Activated T-helper 2 cell treated with anti-CD3 and anti-CD28 coated beads, Interferon-gamma antibody, Interleukin-2, Interleukin-4, amounts not matched to agents 10 μg/mL and 5 μg/mL and 100 μg/mL, durations not matched to agents 14 hours and 24 hours and 36 hours (primary cell): Measurements from ENCODE around the gene SLC22A15. TPM values are rescaled to one million over a fixed set of nuclear protein-coding genes. Genes with fewer than 3 reads are reported as not detected.

Source experiments
- DNase-seq: peaks from one replicate; pipeline ENCODE4 v3.0.0; 2021; ENCODE audit warnings: low spot score
- H3K27ac Mint-ChIP-seq: one replicate; pipeline ENCODE4 v1.8.0; 2021; ENCODE audit warnings: mixed read lengths
- H3K27me3 Mint-ChIP-seq: one replicate; pipeline ENCODE4 v1.8.0; 2021; ENCODE audit warnings: low read depth, mixed read lengths
- H3K36me3 Mint-ChIP-seq: one replicate; pipeline ENCODE4 v1.8.0; 2021; ENCODE audit warnings: low read depth, mixed read lengths
- H3K4me1 Mint-ChIP-seq: one replicate; pipeline ENCODE4 v1.8.0; 2021; ENCODE audit warnings: low read depth, mixed read lengths
- H3K4me3 Mint-ChIP-seq: one replicate; pipeline ENCODE4 v1.8.0; 2021; ENCODE audit warnings: low read depth, mild to moderate bottlenecking, moderate library complexity, mixed read lengths
- H3K9me3 Mint-ChIP-seq: one replicate; pipeline ENCODE4 v1.8.0; 2021; ENCODE audit warnings: mixed read lengths
- intact Hi-C: fragments of 100-400 bp; cut with micrococcal nuclease; formaldehyde crosslinking; loops from one replicate; pipeline ENCODE4 v1.15.1; 2023
- total RNA-seq: library from RNA; stranded (reverse); gene quantifications from 2 replicates; pipeline ENCODE4 v1.2.3, GENCODE V29; 2022

SLC22A15 gene
- total RNA-seq = 0.18 and 0.52 TPM in 2 replicates

DNA sequence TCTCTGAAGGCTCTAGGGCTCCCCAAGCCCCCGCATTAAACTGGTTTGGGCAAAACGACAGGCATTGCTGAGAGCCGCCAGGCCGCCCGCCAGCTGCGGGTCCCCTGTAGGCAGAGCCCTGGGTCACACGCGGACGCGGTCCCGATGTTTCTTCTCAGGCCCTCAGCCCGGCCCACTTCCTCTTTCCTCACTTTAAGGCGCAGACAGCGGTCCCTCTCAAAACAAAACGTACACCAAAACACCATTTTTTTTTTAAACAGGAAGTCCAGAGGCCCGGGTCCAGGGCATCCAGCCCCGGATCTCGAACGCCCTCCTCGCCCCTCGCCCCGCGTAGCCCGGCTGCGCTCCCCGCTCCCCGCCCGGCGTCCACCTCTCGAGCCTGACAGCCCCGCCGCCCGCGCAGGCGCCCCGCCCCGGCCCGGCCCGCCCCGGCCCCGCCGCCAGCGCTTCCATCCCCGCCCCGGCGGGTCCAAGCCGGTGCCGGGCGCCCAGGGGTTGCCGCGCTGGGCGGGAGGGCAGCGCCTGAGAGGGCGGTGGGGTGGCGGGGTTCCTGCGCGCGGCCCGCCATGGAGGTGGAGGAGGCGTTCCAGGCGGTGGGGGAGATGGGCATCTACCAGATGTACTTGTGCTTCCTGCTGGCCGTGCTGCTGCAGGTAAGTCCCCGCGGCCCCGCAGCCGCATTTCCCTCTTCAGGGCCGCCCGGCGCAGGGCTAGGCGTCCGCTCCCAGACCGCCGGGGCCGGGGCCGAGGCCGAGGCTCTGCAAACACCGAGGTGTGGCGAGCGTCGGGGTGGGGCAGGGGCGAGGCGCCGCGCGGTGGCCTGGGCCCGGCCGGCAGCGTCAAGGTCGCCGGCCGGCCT is at the start of gene SLC22A15:
TSS of gene SLC22A15 (plus strand) at position 452 of the 859 bp plus-strand sequence. CDS start at position 567, 115 bp downstream.
- peaks cover 10% of the 10 kb centered on the region for H3K4me1 Mint-ChIP-seq
- no peak within 1 kb of the TSS for H3K27ac Mint-ChIP-seq
- intact Hi-C loops = no loop called here
- no peaks in the 10 kb centered on the region for H3K36me3 Mint-ChIP-seq
- peak within 1 kb of the TSS; percentile 84 for H3K4me3 Mint-ChIP-seq
- H3K27me3 Mint-ChIP-seq = peaks cover 54% of the 10 kb centered on the region
- no peaks in the 10 kb centered on the region for H3K9me3 Mint-ChIP-seq
- peak; percentile 40 for DNase-seq

DNA sequence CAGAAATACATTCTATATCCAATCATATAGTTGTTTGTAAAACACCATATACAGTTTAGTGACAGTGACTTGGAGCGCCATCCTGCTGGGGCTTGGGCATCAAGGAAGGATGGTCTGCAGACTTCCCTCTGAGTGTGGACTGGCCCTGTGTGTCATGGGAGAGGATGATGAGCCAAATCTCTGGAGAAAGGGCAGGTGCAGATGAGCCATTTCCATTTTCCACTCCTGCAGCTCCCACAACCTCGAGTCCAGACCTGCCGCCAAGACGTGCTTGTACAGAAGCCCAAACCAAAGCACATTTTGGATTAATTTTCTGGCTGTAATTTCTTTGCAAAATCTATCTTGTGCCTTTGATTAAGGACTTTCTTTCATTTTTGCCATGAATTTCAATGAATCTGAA is 48.3 kb upstream of the SLC22A15 start:
- Mint-ChIP-seq H3K36me3 (no peaks in the 10 kb centered on the region), H3K9me3 (no peaks in the 10 kb centered on the region), H3K4me1 (peaks cover 2% of the 10 kb centered on the region), H3K27ac (no peak overlapping the region), H3K4me3 (no peak overlapping the region), H3K27me3 (peaks cover 4% of the 10 kb centered on the region)
- intact Hi-C loops = no loop called here
- DNase-seq = no peak

GRCh38 chr1:115929881-115930280 is 46.4 kb upstream of the SLC22A15 start:
- intact Hi-C loops = no loop called here
- H3K4me1 Mint-ChIP-seq = peaks cover 1% of the 10 kb centered on the region
- no peaks in the 10 kb centered on the region for H3K9me3 Mint-ChIP-seq
- no peaks in the 10 kb centered on the region for H3K27me3 Mint-ChIP-seq
- H3K27ac Mint-ChIP-seq = no peak overlapping the region
- no peaks in the 10 kb centered on the region for H3K36me3 Mint-ChIP-seq
- H3K4me3 Mint-ChIP-seq = no peak overlapping the region
- DNase-seq = no peak

DNA sequence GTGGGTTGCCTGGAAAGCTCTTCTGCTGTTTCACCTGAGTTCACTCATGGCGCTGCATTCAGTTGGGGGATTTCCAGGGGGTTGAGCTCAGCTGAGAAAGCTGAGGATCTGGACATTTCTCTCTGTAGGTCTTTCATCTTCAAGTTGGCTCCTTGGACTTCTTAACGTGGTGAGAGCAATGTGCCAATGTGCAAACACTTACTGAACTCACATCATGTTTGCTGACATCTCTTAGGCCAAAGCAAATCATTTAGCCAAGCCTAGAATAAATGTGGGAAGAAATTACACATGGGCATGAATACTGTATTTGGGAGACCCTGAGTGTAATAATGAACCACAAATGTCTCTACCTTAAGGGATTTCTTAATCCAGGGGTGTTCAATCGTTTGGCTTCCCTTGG is 42.7 kb upstream of the SLC22A15 start:
- H3K27me3 Mint-ChIP-seq = peaks cover 1% of the 10 kb centered on the region
- intact Hi-C loops = no loop called here
- H3K4me1 Mint-ChIP-seq = no peaks in the 10 kb centered on the region
- no peak overlapping the region for H3K4me3 Mint-ChIP-seq
- no peaks in the 10 kb centered on the region for H3K36me3 Mint-ChIP-seq
- no peaks in the 10 kb centered on the region for H3K9me3 Mint-ChIP-seq
- no peak overlapping the region for H3K27ac Mint-ChIP-seq
- DNase-seq = no peak

DNA sequence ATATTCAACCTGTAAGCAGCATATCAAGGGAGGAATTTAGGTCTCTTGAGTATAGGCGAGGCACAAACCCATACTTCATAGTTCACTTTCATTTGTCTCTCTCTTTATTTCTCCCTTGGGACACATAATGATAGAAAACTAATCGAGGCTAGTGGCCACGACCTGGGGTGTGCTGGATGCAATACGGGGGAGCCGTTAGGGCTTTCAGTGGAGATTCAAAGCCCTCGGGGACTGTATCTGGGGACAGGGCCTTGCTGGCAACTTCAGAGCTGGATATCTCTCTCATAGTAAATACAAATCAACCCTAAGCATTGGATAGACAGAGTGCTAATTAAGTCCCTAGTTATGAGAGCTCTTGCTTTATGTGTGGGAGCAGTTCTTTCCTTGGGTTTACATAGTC is 36.9 kb upstream of the SLC22A15 start:
- Mint-ChIP-seq H3K4me3 (no peak overlapping the region), H3K36me3 (no peaks in the 10 kb centered on the region)

DNA sequence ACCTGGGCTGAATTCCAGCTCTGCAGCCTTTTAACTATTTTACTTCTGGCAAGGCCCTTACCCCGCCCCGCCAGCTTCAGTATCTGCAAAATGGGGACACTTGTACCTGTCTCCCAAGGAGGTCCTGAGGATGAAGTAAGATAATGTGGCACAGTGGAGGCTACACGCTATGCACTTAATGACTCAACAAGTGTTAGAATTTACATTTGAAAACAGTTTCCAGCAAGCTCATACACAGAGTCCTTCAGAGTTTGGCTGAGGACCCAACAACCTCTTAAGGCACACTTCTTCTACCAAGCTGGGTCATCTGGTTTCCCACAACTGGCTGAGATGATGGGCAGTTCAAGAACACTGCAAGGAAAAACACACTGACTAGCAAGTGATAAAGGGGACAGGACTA is 30.2 kb upstream of the SLC22A15 start:
- Mint-ChIP-seq H3K4me1 (no peaks in the 10 kb centered on the region), H3K27me3 (peaks cover 13% of the 10 kb centered on the region), H3K9me3 (no peaks in the 10 kb centered on the region), H3K36me3 (no peaks in the 10 kb centered on the region), H3K27ac (no peak overlapping the region), H3K4me3 (no peak overlapping the region)
- DNase-seq = no peak
- intact Hi-C loops = no loop called here

More for the DNA sequence above, 36.9 kb upstream of the SLC22A15 start:
- Mint-ChIP-seq H3K9me3 (no peaks in the 10 kb centered on the region), H3K27me3 (peaks cover 4% of the 10 kb centered on the region), H3K4me1 (no peaks in the 10 kb centered on the region), H3K27ac (no peak overlapping the region)
- no peak for DNase-seq
- intact Hi-C loops = no loop called here

- DNase-seq = no peak
- H3K36me3 Mint-ChIP-seq = no peaks in the 10 kb centered on the region
- peaks cover 1% of the 10 kb centered on the region for H3K4me1 Mint-ChIP-seq
- intact Hi-C loops = no loop called here
- H3K4me3 Mint-ChIP-seq = no peak overlapping the region
- no peaks in the 10 kb centered on the region for H3K9me3 Mint-ChIP-seq
- peaks cover 13% of the 10 kb centered on the region for H3K27me3 Mint-ChIP-seq
- H3K27ac Mint-ChIP-seq = no peak overlapping the region
Measured at GRCh38 chr1:115949156-115949555, 27.2 kb upstream of the SLC22A15 start.

DNA sequence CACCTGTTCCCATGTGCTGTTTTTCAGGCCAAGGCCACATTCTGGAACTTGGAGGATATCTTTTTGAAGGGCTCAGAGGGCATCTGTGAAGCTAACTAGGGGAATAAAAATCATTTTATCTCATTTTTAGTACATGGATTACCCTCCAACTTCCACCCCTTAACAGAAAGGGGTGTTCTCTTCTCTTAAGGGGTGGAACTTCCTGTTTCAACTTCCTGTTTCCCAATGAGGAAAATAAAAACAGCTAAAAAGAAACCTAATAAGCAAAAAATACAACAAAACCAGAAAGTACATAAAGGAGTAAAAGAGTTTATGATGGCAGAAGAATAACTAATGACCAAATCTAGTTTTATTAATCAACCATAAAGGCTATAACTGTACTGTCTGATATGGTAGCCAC is 24.8 kb upstream of the SLC22A15 start:
- Mint-ChIP-seq H3K4me3 (no peak overlapping the region), H3K36me3 (no peaks in the 10 kb centered on the region)
- intact Hi-C loops = no loop called here

DNA sequence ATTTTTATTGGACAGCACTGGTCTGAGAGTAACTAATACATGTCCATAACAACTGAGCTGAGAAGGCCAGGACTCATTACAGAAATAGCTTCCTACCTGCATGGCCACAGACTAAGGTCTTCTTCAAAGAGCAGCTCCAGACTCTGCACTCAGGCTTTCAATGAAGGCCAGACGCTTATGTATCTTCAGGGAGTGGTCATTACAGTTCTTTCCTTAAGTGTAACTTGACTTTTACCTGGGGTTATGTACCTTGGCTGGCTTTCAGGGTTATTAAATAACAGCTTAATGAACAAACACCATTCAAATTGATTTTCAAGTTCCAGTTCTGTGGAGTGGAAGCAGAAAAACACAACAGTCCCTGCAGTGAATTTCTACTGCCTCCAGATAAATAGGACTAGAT is 23.8 kb upstream of the SLC22A15 start:
- DNase-seq = no peak
- Mint-ChIP-seq H3K4me3 (no peak overlapping the region), H3K4me1 (peaks cover 1% of the 10 kb centered on the region), H3K27ac (no peak overlapping the region), H3K36me3 (no peaks in the 10 kb centered on the region), H3K27me3 (peaks cover 21% of the 10 kb centered on the region), H3K9me3 (no peaks in the 10 kb centered on the region)
- intact Hi-C loops = no loop called here

More for the DNA sequence above, 24.8 kb upstream of the SLC22A15 start:
- peaks cover 1% of the 10 kb centered on the region for H3K4me1 Mint-ChIP-seq
- no peaks in the 10 kb centered on the region for H3K9me3 Mint-ChIP-seq
- peaks cover 14% of the 10 kb centered on the region for H3K27me3 Mint-ChIP-seq
- H3K27ac Mint-ChIP-seq = no peak overlapping the region
- no peak for DNase-seq

- no peak for DNase-seq
- Mint-ChIP-seq H3K4me3 (no peak overlapping the region), H3K27me3 (peaks cover 23% of the 10 kb centered on the region), H3K9me3 (no peaks in the 10 kb centered on the region), H3K36me3 (no peaks in the 10 kb centered on the region), H3K4me1 (peaks cover 1% of the 10 kb centered on the region), H3K27ac (no peak overlapping the region)
- intact Hi-C loops = no loop called here
Measured at GRCh38 chr1:115953180-115953579, 23.1 kb upstream of the SLC22A15 start.

GRCh38 chr1:115954684-115955083 is 21.6 kb upstream of the SLC22A15 start:
- peaks cover 1% of the 10 kb centered on the region for H3K4me1 Mint-ChIP-seq
- DNase-seq = no peak
- no peak overlapping the region for H3K27ac Mint-ChIP-seq
- intact Hi-C loops = no loop called here
- no peak overlapping the region for H3K4me3 Mint-ChIP-seq
- H3K27me3 Mint-ChIP-seq = peaks cover 23% of the 10 kb centered on the region
- no peaks in the 10 kb centered on the region for H3K36me3 Mint-ChIP-seq
- H3K9me3 Mint-ChIP-seq = no peaks in the 10 kb centered on the region

DNA sequence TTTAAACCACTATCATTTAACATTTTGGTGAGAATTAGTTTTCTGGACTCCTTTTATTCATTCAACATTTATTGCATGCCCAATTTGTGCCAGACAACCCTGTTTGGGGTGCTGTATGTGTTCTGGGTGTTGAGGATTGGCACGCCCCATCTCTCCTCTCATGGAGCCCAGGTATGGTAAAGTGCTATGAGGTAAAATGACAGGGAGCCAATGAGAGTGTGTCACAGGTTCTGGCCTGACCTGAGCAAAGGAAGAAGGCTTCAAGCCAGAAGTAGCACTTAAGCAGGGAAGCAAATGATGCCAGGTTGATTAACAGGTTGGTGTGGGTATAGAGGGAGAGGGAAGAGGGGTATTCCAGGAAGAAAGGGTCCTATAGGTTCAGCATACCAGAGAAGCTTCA is 21.1 kb upstream of the SLC22A15 start:
- peaks cover 23% of the 10 kb centered on the region for H3K27me3 Mint-ChIP-seq
- H3K4me3 Mint-ChIP-seq = no peak overlapping the region
- no peak overlapping the region for H3K27ac Mint-ChIP-seq
- intact Hi-C loops = no loop called here
- no peaks in the 10 kb centered on the region for H3K36me3 Mint-ChIP-seq
- DNase-seq = no peak
- no peaks in the 10 kb centered on the region for H3K9me3 Mint-ChIP-seq
- H3K4me1 Mint-ChIP-seq = peaks cover 1% of the 10 kb centered on the region

- Mint-ChIP-seq H3K4me3 (no peak overlapping the region), H3K36me3 (no peaks in the 10 kb centered on the region), H3K9me3 (no peaks in the 10 kb centered on the region), H3K4me1 (no peaks in the 10 kb centered on the region), H3K27me3 (peaks cover 41% of the 10 kb centered on the region), H3K27ac (no peak overlapping the region)
- DNase-seq = no peak
- intact Hi-C loops = no loop called here
Measured at GRCh38 chr1:115958866-115959265, 17.4 kb upstream of the SLC22A15 start.
